NCI-H2107 (cell line): ENCODE data around the gene PGS1.

ENCODE experiments used
- DNase-seq: peaks from one replicate; lab custom pipeline; 2025; lab: John Stamatoyannopoulos, UW

PGS1 gene

DNA sequence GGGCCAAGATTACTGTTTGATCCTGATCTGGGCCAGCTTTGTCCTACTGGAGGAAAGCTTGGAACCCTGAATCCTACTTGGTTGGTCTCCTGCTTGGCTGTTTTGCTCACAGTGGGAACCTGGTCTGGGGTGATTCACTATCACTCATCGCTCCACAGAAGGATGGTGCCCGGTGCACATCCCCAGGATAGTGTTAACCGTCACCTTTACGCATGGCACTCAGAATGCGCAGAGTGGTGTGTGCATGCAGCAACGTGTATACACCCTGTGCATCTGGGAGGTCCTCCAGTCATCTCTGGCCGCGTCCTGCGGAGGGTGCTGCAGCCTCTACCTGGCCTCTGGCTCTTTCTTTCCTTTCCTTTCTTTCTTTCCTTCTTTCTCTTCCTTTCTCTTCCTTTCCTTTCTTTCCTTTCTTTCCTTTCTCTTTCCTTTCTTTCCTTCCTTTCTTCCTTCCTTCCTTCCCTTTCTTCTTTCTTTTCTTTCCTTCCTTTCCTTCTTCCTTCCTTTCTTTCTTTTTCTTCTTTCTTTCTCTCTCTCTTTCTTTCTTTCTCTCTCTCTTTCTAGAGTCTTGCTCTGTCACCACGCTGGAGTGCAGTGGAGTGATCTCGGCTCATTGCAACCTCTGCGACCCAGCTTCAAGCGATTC is 31.7 kb upstream of the PGS1 start:
- DNase-seq: no peak

DNA sequence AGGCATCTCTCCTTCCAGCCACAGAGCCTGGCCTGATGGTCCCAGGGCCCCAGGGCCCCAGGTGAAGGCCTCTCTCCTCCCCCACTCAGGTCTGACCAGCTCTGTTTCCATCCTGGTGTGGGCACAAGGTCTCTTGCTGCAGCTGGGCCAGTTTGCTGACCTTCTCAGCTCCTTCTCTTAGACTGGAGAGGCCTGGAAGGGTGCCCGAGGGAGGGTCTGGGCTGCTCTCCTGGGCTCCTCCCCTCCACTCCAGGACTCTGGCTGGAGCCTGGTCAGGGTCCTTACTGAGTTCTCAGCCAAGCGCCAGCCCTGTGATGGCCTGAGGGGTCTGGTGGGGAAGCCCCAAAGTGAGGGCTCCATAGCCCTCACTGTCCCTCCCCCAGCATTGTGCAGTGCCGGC is 31.0 kb upstream of the PGS1 start:
- DNase-seq: no peak

- DNase-seq: no peak
Observed at GRCh38 chr17:78348055-78348770, 30.2 kb upstream of the PGS1 start.

GRCh38 chr17:78349891-78350642 is 28.4 kb upstream of the PGS1 start:
- no peak for DNase-seq

GRCh38 chr17:78351449-78352006 is 26.9 kb upstream of the PGS1 start:
- no peak for DNase-seq

- DNase-seq: no peak
Observed at GRCh38 chr17:78353834-78354233, 24.6 kb upstream of the PGS1 start.

- DNase-seq: no peak
Observed at GRCh38 chr17:78355045-78355641, 23.3 kb upstream of the PGS1 start.

DNA sequence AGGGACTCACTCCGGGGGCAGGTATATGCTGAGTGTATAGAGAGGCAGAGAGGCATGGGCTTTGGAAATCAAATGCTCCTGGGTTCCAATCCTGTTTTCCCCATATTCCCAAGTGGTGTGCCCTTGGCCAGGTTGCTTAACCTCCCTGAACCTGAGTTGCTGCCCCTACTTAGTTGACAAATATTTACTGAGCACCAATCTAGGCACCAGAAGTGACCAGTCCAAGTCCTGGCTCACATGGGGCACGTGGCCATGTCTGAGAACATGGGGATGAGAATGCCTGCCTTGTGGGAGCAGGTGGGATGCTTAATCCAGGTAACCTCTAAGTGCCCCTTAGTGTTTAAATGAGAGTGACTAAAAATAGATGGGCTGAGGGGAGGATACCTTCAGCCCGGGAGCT is 22.7 kb upstream of the PGS1 start:
- no peak for DNase-seq

GRCh38 chr17:78356101-78356713 is 22.2 kb upstream of the PGS1 start:
- DNase-seq: no peak

DNA sequence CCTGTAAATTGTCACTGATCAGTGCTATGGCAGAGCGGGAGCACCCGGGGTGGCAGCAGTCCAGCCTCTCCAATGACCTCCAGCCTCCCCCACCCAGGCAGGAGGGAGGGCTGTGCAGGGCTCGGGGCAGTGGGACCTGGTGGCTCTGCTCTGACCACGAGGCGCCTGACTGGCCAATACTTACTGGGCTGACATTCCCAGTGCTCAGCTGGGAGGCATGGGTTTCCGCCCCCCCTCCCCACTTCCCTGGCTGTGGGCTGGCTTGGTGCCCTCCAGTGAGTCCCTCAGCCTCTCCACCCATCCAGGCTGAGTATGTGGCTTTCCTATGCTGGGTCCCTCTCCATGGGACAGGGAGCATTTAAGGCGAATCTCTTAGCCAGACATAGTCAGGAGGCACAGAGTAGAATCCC is 21.3 kb upstream of the PGS1 start:
- DNase-seq: no peak

DNA sequence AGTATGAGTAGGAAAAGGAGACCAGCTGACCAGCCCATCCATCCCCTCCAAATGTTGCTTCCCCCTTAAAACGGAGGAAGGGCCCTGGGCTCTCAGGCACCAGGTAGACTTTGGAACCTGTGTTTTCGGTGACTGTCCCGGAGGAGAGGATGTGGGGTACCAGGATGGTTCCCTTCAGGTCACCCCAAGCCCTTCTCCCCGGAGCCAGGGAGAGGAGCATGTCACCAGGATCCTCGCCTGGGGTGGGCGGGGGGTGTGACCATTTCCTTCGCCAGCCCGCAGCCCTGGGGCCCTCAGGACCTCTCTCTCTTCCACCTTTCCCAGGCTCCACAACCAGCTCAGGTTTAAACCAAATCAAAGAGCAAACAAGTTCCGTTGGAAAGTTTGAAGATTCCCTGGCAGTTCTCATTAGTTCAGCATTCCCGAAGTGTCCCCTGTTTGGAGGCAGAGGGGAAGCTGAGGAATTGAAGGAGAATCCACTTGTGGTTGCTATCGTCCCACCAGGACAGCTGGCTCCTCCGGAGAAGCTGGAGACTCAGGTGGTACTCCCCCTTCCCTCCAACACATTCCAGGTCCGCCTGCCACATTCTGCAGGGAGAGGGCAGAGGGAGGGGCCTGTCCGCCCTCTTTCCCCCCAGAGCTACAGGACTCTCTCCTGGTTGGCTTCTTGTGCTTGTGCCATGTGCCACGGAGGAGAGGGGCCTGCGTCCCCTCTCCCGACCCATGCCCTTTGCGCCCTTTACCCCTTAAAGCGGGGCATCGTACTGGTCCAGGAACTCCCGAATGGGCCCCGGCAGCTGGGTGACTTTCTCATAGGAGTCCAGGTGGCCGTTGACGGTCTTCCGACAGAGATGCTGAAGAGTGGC is 20.5 kb upstream of the PGS1 start:
- no peak for DNase-seq

DNA sequence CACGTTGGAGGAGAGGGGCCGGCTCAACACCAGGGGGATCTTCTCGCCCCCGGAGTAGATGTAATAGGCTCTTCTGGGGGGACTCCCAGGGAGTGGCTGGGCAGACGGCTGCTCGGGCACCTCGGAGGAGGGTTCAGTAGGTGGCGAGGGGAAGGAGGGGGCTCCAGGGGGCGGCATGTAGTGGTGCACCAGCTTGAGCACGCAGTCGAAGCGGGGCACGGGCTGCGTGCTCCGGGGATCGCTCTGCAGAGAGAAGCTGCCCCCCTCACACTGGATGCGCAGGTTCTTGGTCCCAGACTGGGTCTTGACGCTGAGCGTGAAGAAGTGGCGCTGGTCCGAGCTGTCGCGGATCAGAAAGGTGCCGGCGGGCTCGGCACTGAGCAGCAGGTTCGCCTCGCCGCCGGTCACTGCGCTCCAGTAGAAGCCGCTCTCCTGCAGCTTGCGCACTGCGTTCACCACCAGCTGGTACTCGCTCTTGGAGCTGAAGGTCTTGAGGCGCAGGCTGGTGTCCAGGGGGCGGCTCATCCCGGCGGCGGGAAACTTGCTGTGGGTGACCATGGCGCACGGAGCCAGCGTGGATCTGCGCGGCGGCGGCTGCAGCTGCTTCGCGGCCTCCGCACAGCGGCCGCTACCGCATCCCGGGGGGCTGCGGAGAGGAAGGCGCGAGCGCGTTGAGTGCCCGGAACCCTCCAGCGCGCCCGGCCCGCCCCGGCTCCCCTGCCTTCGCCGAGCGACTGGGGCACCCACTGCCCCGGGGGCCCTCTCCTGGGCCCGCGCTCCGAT is 19.7 kb upstream of the PGS1 start:
- no peak for DNase-seq

DNA sequence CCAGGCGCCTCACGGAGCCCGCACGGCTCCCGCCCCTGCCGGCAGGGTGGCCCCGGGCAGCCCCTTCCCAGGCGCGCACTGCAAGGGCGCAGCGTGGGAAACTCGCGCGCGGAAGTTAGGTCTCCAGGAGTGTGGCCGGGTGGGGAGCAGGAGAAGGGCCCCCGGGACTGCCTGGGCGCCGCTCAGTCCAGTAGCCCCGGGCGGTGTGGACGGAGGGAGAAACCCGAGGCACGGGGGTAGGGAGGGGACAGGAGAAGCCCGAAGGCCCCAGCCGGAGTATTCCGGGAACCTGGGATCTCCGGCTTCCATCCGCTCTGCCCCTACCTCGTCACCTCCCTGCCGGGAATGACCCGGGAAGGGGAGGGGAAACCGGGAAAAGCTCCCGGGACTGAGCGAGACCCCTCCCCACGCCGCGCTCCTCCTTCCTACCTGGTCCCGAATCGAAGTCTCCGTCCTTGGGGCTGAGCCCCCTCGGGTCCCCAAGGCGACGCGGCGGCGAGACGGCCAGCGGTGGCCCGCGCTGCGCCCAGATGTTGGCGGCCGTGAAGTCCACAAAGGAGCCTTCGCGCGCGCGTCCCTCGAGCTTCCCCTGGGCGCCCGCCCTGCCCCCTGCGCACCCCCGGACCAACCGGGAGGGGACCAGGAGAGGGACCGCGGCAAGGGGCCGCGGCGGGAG is 19.0 kb upstream of the PGS1 start:
- no peak for DNase-seq

DNA sequence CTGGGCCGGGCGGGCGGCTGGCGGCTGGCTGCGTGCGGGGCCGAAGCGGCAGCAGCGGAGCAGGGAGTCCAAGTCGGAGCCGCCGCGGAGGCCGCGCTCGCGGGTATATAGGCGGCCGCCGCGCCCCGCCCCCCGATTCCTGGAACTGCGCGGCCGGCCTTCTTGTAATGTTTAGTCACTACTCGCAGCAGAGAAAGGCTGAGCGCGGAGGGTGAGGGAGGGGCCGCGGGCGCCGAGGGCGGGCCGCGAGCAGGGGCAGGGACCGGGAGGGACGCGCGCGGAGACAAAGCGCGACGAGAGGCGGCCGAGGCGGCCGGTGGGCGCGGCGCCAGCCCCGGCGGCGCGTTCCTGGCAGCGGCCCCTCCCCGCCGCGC is 18.5 kb upstream of the PGS1 start, which contains the start of gene SOCS3:
Gene SOCS3 (minus strand): TSS at position 81 of the 374 bp plus-strand sequence. CDS start 982 bp downstream, outside the sequence.
- DNase-seq: peak; percentile 85

DNA sequence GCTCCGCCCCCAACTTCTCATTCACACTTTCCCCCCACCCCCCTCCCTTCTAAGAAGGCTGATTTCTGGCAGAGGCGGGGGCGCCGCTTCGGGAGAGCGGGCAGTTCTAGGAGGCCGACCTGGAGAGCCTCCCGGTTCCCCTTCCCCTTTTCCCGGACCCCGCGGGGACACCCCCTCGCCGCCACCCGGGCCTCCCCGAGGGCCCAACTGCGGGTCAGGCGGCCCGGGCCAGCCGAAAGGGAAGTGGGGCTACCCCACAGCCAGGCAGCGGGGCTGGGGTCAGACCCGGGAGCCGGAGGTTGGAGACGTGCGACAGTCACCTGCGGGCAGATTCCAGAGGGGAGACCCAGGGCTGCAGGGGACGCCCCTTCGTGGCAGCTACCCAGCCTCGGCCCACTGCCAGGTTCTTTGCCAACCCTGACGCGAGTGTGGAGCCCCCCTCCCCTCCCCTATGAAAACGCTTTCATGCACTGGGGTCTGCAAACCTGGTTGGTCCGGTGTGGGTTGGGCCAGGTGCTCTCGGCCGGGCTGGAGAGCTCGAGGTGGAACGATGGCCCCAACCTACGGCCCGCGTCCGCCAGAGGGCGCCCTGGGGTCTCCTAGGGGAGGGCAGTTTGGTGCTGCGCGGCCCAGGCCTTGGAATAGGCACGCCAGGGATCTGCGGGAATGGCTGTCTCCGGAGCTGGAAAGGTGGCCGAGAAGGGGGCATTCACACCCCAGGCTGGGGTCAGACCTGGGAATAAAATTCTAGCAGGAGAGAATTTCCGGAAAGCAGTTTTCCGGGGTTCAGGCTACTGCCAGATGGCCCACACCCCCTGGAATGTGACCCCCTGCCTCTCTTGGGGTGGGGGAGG is 17.9 kb upstream of the PGS1 start:
- DNase-seq: peak; percentile 82

DNA sequence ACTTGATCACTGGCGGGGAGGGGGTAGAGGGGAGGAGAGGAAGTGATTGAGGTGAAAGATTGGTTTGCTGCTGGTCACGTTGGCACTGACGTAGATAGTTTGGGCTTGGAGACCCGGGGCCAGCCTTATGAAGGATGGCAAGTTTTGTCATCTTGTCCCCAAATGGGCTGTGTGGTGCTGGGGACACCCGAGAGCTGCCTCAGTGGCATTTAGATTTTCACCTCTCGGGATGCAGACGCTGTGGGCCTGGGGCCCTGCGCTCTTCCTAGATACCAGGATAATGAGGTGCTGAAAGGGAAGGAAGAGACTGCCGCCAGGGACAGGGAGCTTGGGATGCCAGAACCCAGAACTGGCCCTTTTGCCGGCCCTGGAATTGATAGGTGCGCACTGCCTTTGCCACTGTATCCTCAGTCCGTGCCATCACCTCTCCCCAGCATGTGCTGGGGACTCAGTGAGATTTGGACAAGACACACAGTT is 17.2 kb upstream of the PGS1 start:
- no peak for DNase-seq

GRCh38 chr17:78362232-78362631 is 16.2 kb upstream of the PGS1 start:
- no peak for DNase-seq

- no peak for DNase-seq
Observed at GRCh38 chr17:78362671-78363070, 15.8 kb upstream of the PGS1 start.
